ENCODE results near the gene AGBL1.

The AGBL1 gene

GRCh38 chr15:86725628-86726027 lies 646.0 kb downstream of the AGBL1 start:
- no peak for DNase-seq (ENCODE audit: low read depth)

- DNase-seq (ENCODE audit: low read depth) = no peak
Observed at GRCh38 chr15:86735247-86736040, 655.8 kb downstream of the AGBL1 start.

- DNase-seq (ENCODE audit: low read depth) = no peak
Observed at GRCh38 chr15:86741917-86742316, 662.2 kb downstream of the AGBL1 start.

- no peak for DNase-seq (ENCODE audit: low read depth)
Observed at GRCh38 chr15:86743283-86743903, 663.7 kb downstream of the AGBL1 start.

GRCh38 chr15:86744198-86744780 lies 664.6 kb downstream of the AGBL1 start:
- no peak for DNase-seq (ENCODE audit: low read depth)

GRCh38 chr15:86751116-86751515 lies 671.4 kb downstream of the AGBL1 start:
- no peak for DNase-seq (ENCODE audit: low read depth)

GRCh38 chr15:86754846-86755245 lies 675.2 kb downstream of the AGBL1 start:
- DNase-seq (ENCODE audit: low read depth) = no peak

GRCh38 chr15:86756688-86757087 lies 677.0 kb downstream of the AGBL1 start:
- no peak for DNase-seq (ENCODE audit: low read depth)

- DNase-seq (ENCODE audit: low read depth) = no peak
Observed at GRCh38 chr15:86759800-86760523, 680.3 kb downstream of the AGBL1 start.

GRCh38 chr15:86762874-86763273 lies 683.2 kb downstream of the AGBL1 start:
- no peak for DNase-seq (ENCODE audit: low read depth)

- no peak for DNase-seq (ENCODE audit: low read depth)
Observed at GRCh38 chr15:86764021-86764420, 684.4 kb downstream of the AGBL1 start.

GRCh38 chr15:86765281-86765680 lies 685.6 kb downstream of the AGBL1 start:
- no peak for DNase-seq (ENCODE audit: low read depth)

- DNase-seq (ENCODE audit: low read depth) = peak; percentile 0
Observed at GRCh38 chr15:86772369-86773059, 692.8 kb downstream of the AGBL1 start.

GRCh38 chr15:86773736-86774135 lies 694.1 kb downstream of the AGBL1 start:
- DNase-seq (ENCODE audit: low read depth) = no peak

- DNase-seq (ENCODE audit: low read depth) = no peak
Observed at GRCh38 chr15:86776145-86776544, 696.5 kb downstream of the AGBL1 start.

GRCh38 chr15:86796521-86796920 lies 716.9 kb downstream of the AGBL1 start:
- DNase-seq (ENCODE audit: low read depth) = no peak

GRCh38 chr15:86797135-86797534 lies 717.5 kb downstream of the AGBL1 start:
- no peak for DNase-seq (ENCODE audit: low read depth)

- DNase-seq (ENCODE audit: low read depth) = no peak
Observed at GRCh38 chr15:86799226-86799625, 719.6 kb downstream of the AGBL1 start.

GRCh38 chr15:86802244-86802643 lies 722.6 kb downstream of the AGBL1 start:
- DNase-seq (ENCODE audit: low read depth) = no peak

- no peak for DNase-seq (ENCODE audit: low read depth)
Observed at GRCh38 chr15:86804406-86804805, 724.7 kb downstream of the AGBL1 start.

- DNase-seq (ENCODE audit: low read depth) = no peak
Observed at GRCh38 chr15:86810329-86810728, 730.7 kb downstream of the AGBL1 start.

GRCh38 chr15:86813892-86814291 lies 734.2 kb downstream of the AGBL1 start:
- no peak for DNase-seq (ENCODE audit: low read depth)

All from amniotic epithelial cell (primary cell).